ENCODE results near the gene CAMK2D.
A peak's percentile ranks its signal among the peaks of the same experiment; 100 is the strongest.

The CAMK2D gene

DNA sequence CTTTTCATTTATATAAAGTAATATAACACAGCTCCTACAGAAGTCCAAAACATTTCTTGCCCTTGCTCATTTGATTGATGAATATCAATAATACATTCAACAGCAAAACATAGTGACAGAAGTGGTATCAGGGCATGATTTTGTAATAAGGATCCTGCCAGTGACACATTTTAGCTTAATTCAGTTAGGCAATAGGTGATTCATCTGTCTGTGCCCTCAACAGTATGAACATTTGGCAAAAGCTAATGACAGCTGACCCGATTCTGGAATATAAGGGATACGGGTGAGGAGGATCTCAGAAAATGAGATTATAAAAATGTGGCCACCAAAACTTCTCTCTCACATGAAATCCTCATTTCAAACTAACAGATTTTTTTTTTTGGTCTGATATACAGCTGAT, 294.0 kb downstream of the CAMK2D start:
- Histone ChIP-seq H3K9me3 (no peaks in the 10 kb centered on the region), H3K36me3 (peaks cover 0 to 12% (median 9%) of the 10 kb centered on the region in 3 donors), H3K4me1 (peaks cover 7 to 47% (median 20%) of the 10 kb centered on the region in 4 donors), H3K27me3 (no peaks in the 10 kb centered on the region), H3K4me3 (peak overlapping the region; percentile 12 to 17), H3K27ac (peak overlapping the region; percentile 78 to 86)
- DNase-seq, result peak in 1 of 2 donors; percentile 41
- intact Hi-C loops (cut with DNase I; ENCODE audit: low total_unique reads), result no loop called here
- TF ChIP-seq, protein P1, sequence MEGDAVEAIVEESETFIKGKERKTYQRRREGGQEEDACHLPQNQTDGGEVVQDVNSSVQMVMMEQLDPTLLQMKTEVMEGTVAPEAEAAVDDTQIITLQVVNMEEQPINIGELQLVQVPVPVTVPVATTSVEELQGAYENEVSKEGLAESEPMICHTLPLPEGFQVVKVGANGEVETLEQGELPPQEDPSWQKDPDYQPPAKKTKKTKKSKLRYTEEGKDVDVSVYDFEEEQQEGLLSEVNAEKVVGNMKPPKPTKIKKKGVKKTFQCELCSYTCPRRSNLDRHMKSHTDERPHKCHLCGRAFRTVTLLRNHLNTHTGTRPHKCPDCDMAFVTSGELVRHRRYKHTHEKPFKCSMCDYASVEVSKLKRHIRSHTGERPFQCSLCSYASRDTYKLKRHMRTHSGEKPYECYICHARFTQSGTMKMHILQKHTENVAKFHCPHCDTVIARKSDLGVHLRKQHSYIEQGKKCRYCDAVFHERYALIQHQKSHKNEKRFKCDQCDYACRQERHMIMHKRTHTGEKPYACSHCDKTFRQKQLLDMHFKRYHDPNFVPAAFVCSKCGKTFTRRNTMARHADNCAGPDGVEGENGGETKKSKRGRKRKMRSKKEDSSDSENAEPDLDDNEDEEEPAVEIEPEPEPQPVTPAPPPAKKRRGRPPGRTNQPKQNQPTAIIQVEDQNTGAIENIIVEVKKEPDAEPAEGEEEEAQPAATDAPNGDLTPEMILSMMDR (IDR thresholded peaks at IDR 0.05), result no peak

DNA sequence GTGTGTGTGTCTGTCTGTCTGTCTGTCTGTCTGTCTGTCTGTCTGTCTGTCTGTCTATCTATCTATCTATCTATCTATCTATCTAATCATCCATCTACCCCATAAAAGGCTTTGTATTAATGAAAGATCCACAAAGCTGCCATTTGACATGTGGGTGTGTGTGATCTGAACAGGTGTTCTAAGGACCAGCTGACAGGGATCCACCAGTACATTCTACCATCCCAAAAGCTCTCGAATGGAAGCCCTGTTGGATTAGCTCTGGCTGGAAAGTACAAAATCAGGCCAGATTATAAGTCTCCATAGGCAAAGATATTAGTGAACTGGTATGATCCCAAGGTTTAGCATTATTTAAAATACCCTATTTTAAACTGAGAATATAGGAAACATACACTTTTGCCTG, 299.3 kb downstream of the CAMK2D start:
- DNase-seq, result no peak
- TF ChIP-seq, protein P1 (IDR thresholded peaks at IDR 0.05), result no peak
- Histone ChIP-seq H3K27me3 (no peaks in the 10 kb centered on the region), H3K9me3 (no peaks in the 10 kb centered on the region), H3K27ac (no peak overlapping the region), H3K4me1 (peaks cover 0 to 3% (median 2%) of the 10 kb centered on the region in 4 donors), H3K36me3 (peaks cover 11 to 26% (median 16%) of the 10 kb centered on the region in 3 donors), H3K4me3 (no peak overlapping the region)
- intact Hi-C loops (cut with DNase I; ENCODE audit: low total_unique reads), result no loop called here

GRCh38 chr4:113461281-113461680, 300.3 kb downstream of the CAMK2D start:
- Histone ChIP-seq H3K4me1 (no peaks in the 10 kb centered on the region), H3K27me3 (no peaks in the 10 kb centered on the region), H3K36me3 (peaks cover 20 to 32% (median 23%) of the 10 kb centered on the region in 3 donors), H3K4me3 (no peak overlapping the region), H3K27ac (no peak overlapping the region), H3K9me3 (no peaks in the 10 kb centered on the region)
- TF ChIP-seq, protein P1 (IDR thresholded peaks at IDR 0.05), result no peak
- no peak for DNase-seq
- intact Hi-C loops (cut with DNase I; ENCODE audit: low total_unique reads), result no loop called here

DNA sequence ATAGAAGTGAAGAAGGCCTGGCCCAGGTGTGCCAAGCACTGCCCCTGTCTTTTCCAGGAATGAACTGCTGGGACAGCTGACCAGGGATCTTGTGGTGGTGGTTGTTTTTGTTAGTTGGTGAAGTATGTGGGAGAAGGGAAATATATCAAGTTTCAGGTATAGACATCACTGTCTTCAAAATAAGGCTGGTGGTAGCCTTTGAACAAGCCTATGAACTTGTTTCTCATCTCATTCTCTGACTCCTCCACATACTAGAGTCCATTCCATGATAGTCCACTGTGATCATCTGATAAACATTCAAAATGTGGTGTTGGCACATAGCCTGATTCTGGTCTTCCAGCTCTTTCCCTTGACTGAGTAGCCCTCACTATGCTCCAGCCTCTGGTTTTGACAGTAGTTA, 303.7 kb downstream of the CAMK2D start:
- Histone ChIP-seq H3K27me3 (no peaks in the 10 kb centered on the region), H3K4me3 (no peak overlapping the region)
- intact Hi-C loops (cut with DNase I; ENCODE audit: low total_unique reads), result no loop called here

GRCh38 chr4:113457121-113457520, 304.4 kb downstream of the CAMK2D start:
- TF ChIP-seq, protein P1 (IDR thresholded peaks at IDR 0.05), result no peak
- Histone ChIP-seq H3K27ac (no peak overlapping the region), H3K4me3 (no peak overlapping the region), H3K9me3 (no peaks in the 10 kb centered on the region), H3K36me3 (peaks cover 11 to 26% (median 24%) of the 10 kb centered on the region in 3 donors), H3K4me1 (peaks cover 0 to 15% (median 7%) of the 10 kb centered on the region in 4 donors), H3K27me3 (no peaks in the 10 kb centered on the region)
- intact Hi-C loops (cut with DNase I; ENCODE audit: low total_unique reads), result no loop called here
- no peak for DNase-seq

More for the DNA sequence above, 303.7 kb downstream of the CAMK2D start:
- H3K9me3 ChIP-seq, result no peaks in the 10 kb centered on the region
- TF ChIP-seq, protein P1 (IDR thresholded peaks at IDR 0.05), result no peak
- H3K27ac ChIP-seq, result no peak overlapping the region
- no peak for DNase-seq
- H3K36me3 ChIP-seq, result peaks cover 11 to 26% (median 24%) of the 10 kb centered on the region in 3 donors
- H3K4me1 ChIP-seq, result peaks cover 0 to 10% (median 4%) of the 10 kb centered on the region in 4 donors

GRCh38 chr4:113455061-113455460, 306.5 kb downstream of the CAMK2D start:
- no peak overlapping the region for H3K27ac ChIP-seq
- H3K4me3 ChIP-seq, result no peak overlapping the region
- H3K4me1 ChIP-seq, result peaks cover 0 to 26% (median 8%) of the 10 kb centered on the region in 4 donors
- H3K36me3 ChIP-seq, result peaks cover 11 to 20% (median 15%) of the 10 kb centered on the region in 3 donors
- DNase-seq, result no peak
- H3K27me3 ChIP-seq, result no peaks in the 10 kb centered on the region
- H3K9me3 ChIP-seq, result no peaks in the 10 kb centered on the region
- intact Hi-C loops (cut with DNase I; ENCODE audit: low total_unique reads), result no loop called here
- TF ChIP-seq, protein P1 (IDR thresholded peaks at IDR 0.05), result no peak
